Panc1 (cell line): ENCODE measurements around the gene TLK1. TPM values are rescaled to one million over a fixed set of nuclear protein-coding genes. Genes with fewer than 3 reads are reported as not detected.
A peak's percentile ranks its signal among the peaks of the same experiment; 100 is the strongest.

Experiments
- ATAC-seq: fragments of 200-7000 bp; cut with Tn5 transposase; 2 replicates; pipeline ENCODE4 v1.9.1; 2020; ENCODE audit warnings: mild to moderate bottlenecking, moderate library complexity
- BruUV-seq: library from RNA; stranded (reverse); fragments of 400-500 nt; replicated peaks from 2 replicates; lab custom pipeline; 2021; lab: Mats Ljungman, UMichigan
- CTCF ChIA-PET: fragments of 300-600 bp; sonication (Branson Sonifier 250); formaldehyde crosslinking; loops from one replicate; lab custom pipeline; 2022; ENCODE audit warnings: antibody characterized with exemption; lab: Charles Lee
- POLR2A ChIA-PET: fragments of 300-600 bp; sonication (Branson Sonifier 250); formaldehyde crosslinking; loops from one replicate; lab custom pipeline; 2022; ENCODE audit warnings: antibody characterized with exemption; lab: Charles Lee
- DNase-seq: peaks from one replicate; pipeline ENCODE4 v3.0.0-alpha.2; 2010; ENCODE audit warnings: low read depth, low spot score
- H3K27ac ChIP-seq: 2 replicates; pipeline ENCODE4 v1.5.1; 2011; ENCODE audit warnings: mild to moderate bottlenecking, low read length, inconsistent platforms
- H3K27me3 ChIP-seq: fragments of 200-500 bp; sonication (Bioruptor generic); 2 replicates; pipeline ENCODE4 v1.6.0; 2014; ENCODE audit warnings: low read length, inconsistent platforms; ENCODE audit not compliant: control insufficient read depth, insufficient read depth
- H3K36me3 ChIP-seq: fragments of 200-500 bp; sonication (Bioruptor generic); 2 replicates; pipeline ENCODE4 v1.5.1; 2014; ENCODE audit warnings: inconsistent platforms, mild to moderate bottlenecking, low read length, moderate library complexity; ENCODE audit not compliant: control insufficient read depth, insufficient read depth
- H3K4me1 ChIP-seq: 2 replicates; pipeline ENCODE4 v1.5.1; 2011; ENCODE audit warnings: inconsistent platforms, mild to moderate bottlenecking, low read length, moderate library complexity; ENCODE audit not compliant: control insufficient read depth, insufficient read depth
- H3K4me3 ChIP-seq, 2 experiments: 2 replicates each; pipeline ENCODE4 v1.5.1; 2011 to 2012; ENCODE audit warnings: low read depth in 2 of 2, low read length in 2 of 2, mild to moderate bottlenecking in 2 of 2, inconsistent platforms in 1 of 2, moderate library complexity in 1 of 2
- H3K9me3 ChIP-seq: fragments of 200-500 bp; sonication (Bioruptor generic); 2 replicates; pipeline ENCODE4 v1.5.1; 2014; ENCODE audit warnings: low read depth, mild to moderate bottlenecking, inconsistent platforms, low read length, moderate library complexity; ENCODE audit not compliant: control insufficient read depth, insufficient read depth
- CTCF ChIP-seq: fragments of 450-650 bp; IDR thresholded peaks from 2 replicates; pipeline ENCODE4 v1.5.1; 2017; ENCODE audit warnings: mild to moderate bottlenecking
- POLR2AphosphoS5 ChIP-seq: IDR thresholded peaks from 2 replicates; pipeline ENCODE4 v1.6.1; 2012; ENCODE audit warnings: mild to moderate bottlenecking, low read depth, low read length, moderate library complexity
- REST ChIP-seq, 2 experiments: IDR thresholded peaks; 2 replicates each; pipeline ENCODE4 v1.6.1; 2011 to 2012; ENCODE audit warnings: low read depth in 2 of 2, control low read depth in 1 of 2, low read length in 1 of 2, mild to moderate bottlenecking in 1 of 2, moderate library complexity in 1 of 2; ENCODE audit not compliant: insufficient read depth in 1 of 2
- SIN3A ChIP-seq: IDR thresholded peaks from 2 replicates; pipeline ENCODE4 v1.6.1; 2012; ENCODE audit warnings: low read depth, mild to moderate bottlenecking, low read length, moderate library complexity, borderline replicate concordance; ENCODE audit not compliant: insufficient read depth
- TCF7L2 ChIP-seq: IDR thresholded peaks from 2 replicates; pipeline ENCODE4 v1.6.1; 2011; ENCODE audit warnings: mild to moderate bottlenecking, low read depth, low read length, inconsistent platforms
- in situ Hi-C: cut with HindIII; loops from 2 replicates; pipeline ENCODE4 v1.10.0; 2016; ENCODE audit warnings: low sequenced_read_pairs, low pct_unique_long_range_greater_than_20kb
- intact Hi-C: fragments of 100-400 bp; cut with micrococcal nuclease; formaldehyde crosslinking; loops from one replicate; pipeline ENCODE4 v1.10.0; 2022; ENCODE audit not compliant: unreplicated experiment
- total RNA-seq: library from RNA; stranded (reverse); gene quantifications from one replicate; pipeline ENCODE4 v1.2.1, GENCODE V29; 2021; ENCODE audit not compliant: unreplicated experiment

The TLK1 gene
- total RNA-seq, 1 experiment from 2014 or later = 92.9 TPM

- DNase-seq (no peak), ATAC-seq (no peak)
- CTCF ChIA-PET = interaction anchor here (0.6 kb wide), 1 partner anchor 65 kb away, joined by 4 read pairs; no protein-coding TSS in a partner anchor
- POLR2A ChIA-PET = no interaction called here
- intact Hi-C loops = no loop called here
- no TSS peak for BruUV-seq
- Histone ChIP-seq H3K36me3 (peaks cover 23% of the 10 kb centered on the region), H3K27me3 (no peaks in the 10 kb centered on the region), H3K4me3 (no peak overlapping the region), H3K4me1 (no peaks in the 10 kb centered on the region), H3K9me3 (no peaks in the 10 kb centered on the region), H3K27ac (no peak overlapping the region)
- in situ Hi-C loops = no loop called here
- no peak for TF ChIP-seq SIN3A
Measured at GRCh38 chr2:170996316-170996715, 164.4 kb downstream of the TLK1 start.

DNA sequence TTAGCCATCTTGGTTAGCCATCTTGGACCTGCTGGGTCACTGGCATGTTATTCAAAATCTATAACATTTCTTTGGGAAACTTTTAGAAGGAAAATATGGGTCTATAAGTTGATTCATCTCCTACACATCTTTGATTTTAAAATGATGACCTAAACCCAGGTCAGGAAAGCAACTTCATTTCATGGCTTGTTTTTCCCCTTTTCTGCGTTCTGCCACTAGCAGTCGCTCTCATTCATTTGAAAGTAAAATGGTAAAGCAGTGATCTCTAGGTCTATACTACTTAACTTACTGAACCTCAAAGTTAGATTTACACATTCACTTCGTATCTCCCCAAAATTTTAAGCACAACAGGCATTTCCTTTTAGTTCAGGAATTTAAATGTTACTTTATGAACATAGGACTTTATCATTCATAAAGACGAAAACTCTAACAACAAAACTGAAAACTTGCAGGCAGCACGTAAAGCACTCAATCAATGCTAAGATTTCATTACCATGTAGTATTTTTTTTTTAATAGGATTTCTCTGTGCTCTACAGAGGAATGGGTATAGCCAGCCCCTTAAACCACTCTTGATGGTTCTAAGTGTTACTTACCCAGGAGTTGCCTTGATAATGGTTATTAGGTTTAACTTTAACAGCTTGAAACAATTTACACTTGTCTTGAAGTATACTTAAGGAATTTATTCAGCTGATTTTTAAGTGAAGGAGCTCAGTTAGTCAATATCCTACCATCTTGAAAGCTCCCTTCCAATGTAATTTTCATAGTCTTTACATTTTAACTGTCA is 169.1 kb downstream of the TLK1 start:
- no peaks in the 10 kb centered on the region for H3K9me3 ChIP-seq
- POLR2A ChIA-PET = no interaction called here
- no peak for TF ChIP-seq REST (IDR thresholded peaks at IDR 0.05; ENCODE audit: insufficient read depth in 1 of 2, low read depth in 2 of 2, low read length in 1 of 2)
- TF ChIP-seq POLR2AphosphoS5 = no peak
- peak; percentile 27; the same call in 1 of the 2 replicates for TF ChIP-seq CTCF
- in situ Hi-C loops (no loop called here), intact Hi-C loops (no loop called here)
- no peak overlapping the region for H3K27ac ChIP-seq
- DNase-seq (no peak), ATAC-seq (no peak)
- H3K36me3 ChIP-seq = peaks cover 13% of the 10 kb centered on the region
- no TSS peak for BruUV-seq
- CTCF ChIA-PET = no interaction called here
- no peak overlapping the region for H3K4me3 ChIP-seq
- no peaks in the 10 kb centered on the region for H3K27me3 ChIP-seq
- no peaks in the 10 kb centered on the region for H3K4me1 ChIP-seq

DNA sequence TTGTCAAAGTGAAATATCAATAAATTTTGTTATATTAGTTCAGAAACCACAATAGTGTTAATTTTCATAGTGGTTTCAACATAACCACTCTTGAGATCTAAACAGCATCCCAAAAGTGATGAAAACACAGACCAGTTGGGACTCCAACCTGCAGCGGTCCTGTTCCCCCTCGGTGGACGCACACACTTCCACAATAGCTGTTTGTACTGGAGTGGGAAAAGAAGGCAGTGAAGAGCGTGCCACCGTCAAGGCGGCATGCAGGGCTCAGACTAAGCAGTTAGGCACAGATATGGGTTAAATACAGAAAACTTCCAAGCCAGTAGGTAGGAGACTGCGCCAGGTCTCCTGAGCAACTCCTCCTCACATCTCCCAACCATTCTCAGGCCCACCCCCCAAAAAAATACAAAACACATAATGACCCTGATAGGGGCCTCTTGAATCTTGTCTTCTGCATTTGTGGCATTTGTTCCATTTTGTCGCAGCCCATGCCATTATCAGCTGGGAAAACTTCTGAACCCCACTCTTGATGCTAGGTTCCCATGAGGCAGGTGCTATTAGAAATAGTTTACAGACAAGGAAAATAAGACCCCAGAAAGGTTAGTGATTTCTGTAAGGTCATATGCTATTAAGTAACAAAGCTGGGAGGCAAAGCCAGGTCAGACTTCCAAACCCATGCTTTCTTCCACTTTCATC is 174.0 kb downstream of the TLK1 start:
- no peak for ATAC-seq
- ChIA-PET CTCF (interaction anchor here (1.0 kb wide), 1 partner anchor 14 kb away, joined by 3 read pairs; no protein-coding TSS in a partner anchor), POLR2A (no interaction called here)
- Histone ChIP-seq H3K9me3 (no peaks in the 10 kb centered on the region), H3K27ac (no peak overlapping the region), H3K4me3 (no peak overlapping the region), H3K36me3 (no peaks in the 10 kb centered on the region), H3K27me3 (no peaks in the 10 kb centered on the region), H3K4me1 (no peaks in the 10 kb centered on the region)
- no peak for DNase-seq
- BruUV-seq = no TSS peak
- intact Hi-C loops = loop anchor here (5.0 kb wide), 1 partner anchor 446 kb away; the partner anchor contains the start of genes DCAF17 and METTL8
- in situ Hi-C loops = no loop called here
- no peak for TF ChIP-seq REST (IDR thresholded peaks at IDR 0.05; ENCODE audit: insufficient read depth in 1 of 2, low read depth in 2 of 2, low read length in 1 of 2)
- TF ChIP-seq SIN3A = no peak
- no peak for TF ChIP-seq TCF7L2
- no peak for TF ChIP-seq POLR2AphosphoS5
- no peak for TF ChIP-seq CTCF
